Stimulated activated CD4-positive, alpha-beta T cell treated with anti-CD3 and anti-CD28 coated beads, Interleukin-15, amount 100 ng/mL, for 1 hour (primary cell): Measurements from ENCODE around the gene GOLM1.
"Not testable (repeated sequence)": the region's sequence is repeated elsewhere in the genome, so short reads cannot be mapped to it uniquely, and the experiment has no call there.

Experiments
- DNase-seq, 2 donors: peaks; one replicate each; pipeline ENCODE4 v3.0.0-alpha.2; 2020; ENCODE audit warnings: low read depth in 1 of 2, low spot score in 1 of 2

The GOLM1 gene

GRCh38 chr9:86098824-86099700, at the start of gene GOLM1:
Gene GOLM1, minus strand, starts transcription at chr9:86099558. Its CDS starts 20,238 bp downstream, at chr9:86079320.
- DNase-seq = no peak

GRCh38 chr9:86146671-86147070, 47.3 kb upstream of the GOLM1 start:
- DNase-seq = not testable (repeated sequence)

GRCh38 chr9:86145960-86146359, 46.6 kb upstream of the GOLM1 start:
- DNase-seq = not testable (repeated sequence)

- DNase-seq = no peak
Measured at GRCh38 chr9:86142973-86143372, 43.6 kb upstream of the GOLM1 start.

- DNase-seq = no peak
Measured at GRCh38 chr9:86141843-86142242, 42.5 kb upstream of the GOLM1 start.

GRCh38 chr9:86135371-86135770, 36.0 kb upstream of the GOLM1 start:
- no peak for DNase-seq

- no peak for DNase-seq
Measured at GRCh38 chr9:86134361-86134760, 35.0 kb upstream of the GOLM1 start.

- no peak for DNase-seq
Measured at GRCh38 chr9:86128235-86128822, 29.0 kb upstream of the GOLM1 start.

- DNase-seq = no peak
Measured at GRCh38 chr9:86126998-86127972, 27.9 kb upstream of the GOLM1 start.

GRCh38 chr9:86122311-86122710, 23.0 kb upstream of the GOLM1 start:
- DNase-seq = no peak

GRCh38 chr9:86119457-86119856, 20.1 kb upstream of the GOLM1 start:
- DNase-seq = no peak

GRCh38 chr9:86116425-86116824, 17.1 kb upstream of the GOLM1 start:
- no peak for DNase-seq

GRCh38 chr9:86115886-86116285, 16.5 kb upstream of the GOLM1 start:
- DNase-seq = no peak

GRCh38 chr9:86112057-86112456, 12.7 kb upstream of the GOLM1 start:
- no peak for DNase-seq

- no peak for DNase-seq
Measured at GRCh38 chr9:86102626-86103025, 3.3 kb upstream of the GOLM1 start.

- DNase-seq = no peak
Measured at GRCh38 chr9:86099701-86100364, 475 bp upstream of the GOLM1 start.

GRCh38 chr9:86097510-86098224, 1.7 kb downstream of the GOLM1 start:
- DNase-seq = no peak

- DNase-seq = no peak
Measured at GRCh38 chr9:86096386-86096785, 3.0 kb downstream of the GOLM1 start.

GRCh38 chr9:86093788-86094555, 5.4 kb downstream of the GOLM1 start:
- no peak for DNase-seq
